HG03521 (cell line): ENCODE measurements around the gene SPANXB1.
"Not testable (repeated sequence)": the region's sequence is repeated elsewhere in the genome, so short reads cannot be mapped to it uniquely, and the experiment has no call there.

Experiments used
- ATAC-seq: cut with Tn5 transposase; IDR thresholded peaks from one replicate; pipeline ENCODE4 v1.9.1; 2021; ENCODE audit warnings: mild to moderate bottlenecking, moderate library complexity; ENCODE audit not compliant: unreplicated experiment

The SPANXB1 gene

GRCh38 chrX:141002568-141002967 is at the start of gene SPANXB1:
Gene SPANXB1 (plus strand): TSS chrX:141002594. CDS start chrX:141002694, 100 bp downstream.
- not testable (repeated sequence) for ATAC-seq

GRCh38 chrX:140967036-140967435 is 35.4 kb upstream of the SPANXB1 start:
- ATAC-seq: no peak

GRCh38 chrX:140971099-140971795 is 31.1 kb upstream of the SPANXB1 start:
- ATAC-seq: no peak

GRCh38 chrX:140975472-140975871 is 26.9 kb upstream of the SPANXB1 start:
- ATAC-seq: no peak

DNA sequence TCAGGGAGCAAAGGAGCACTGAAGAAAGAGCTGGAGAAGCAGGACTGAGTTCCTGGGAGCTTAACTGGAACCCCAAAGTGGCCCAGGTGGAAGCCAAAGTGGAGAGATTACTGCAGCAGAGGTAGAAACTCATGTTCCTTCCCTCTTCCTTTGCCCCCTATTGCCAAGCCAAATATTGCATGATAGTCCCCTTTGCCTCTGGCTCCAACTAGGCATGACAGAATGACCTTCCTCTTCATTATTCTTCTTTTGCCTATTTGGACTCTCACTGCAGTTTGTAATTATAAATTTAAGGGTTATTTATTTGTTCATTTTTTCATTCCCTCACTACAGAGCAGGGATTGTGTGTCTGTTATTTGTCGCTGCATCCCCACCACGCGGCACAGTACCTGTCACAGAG is 22.1 kb upstream of the SPANXB1 start:
- no peak for ATAC-seq

DNA sequence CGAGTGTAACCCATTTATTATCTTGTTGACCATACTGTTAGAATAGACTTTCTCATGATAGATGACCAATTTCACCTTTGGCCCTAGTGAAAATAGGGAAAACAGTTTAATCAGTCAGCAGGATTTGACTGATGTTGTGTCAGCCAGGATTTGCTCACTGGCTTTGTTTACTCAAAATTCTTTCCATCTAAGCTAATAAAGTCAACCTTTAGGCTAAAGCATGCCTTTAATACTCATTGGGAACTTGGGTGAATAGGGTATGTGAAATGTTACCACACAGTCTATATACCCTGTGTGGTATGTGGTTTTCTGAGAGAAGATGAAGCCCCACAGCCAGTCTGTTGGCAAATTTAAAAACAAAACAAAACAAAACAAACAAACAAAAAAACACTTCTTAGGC is 18.7 kb upstream of the SPANXB1 start:
- no peak for ATAC-seq

DNA sequence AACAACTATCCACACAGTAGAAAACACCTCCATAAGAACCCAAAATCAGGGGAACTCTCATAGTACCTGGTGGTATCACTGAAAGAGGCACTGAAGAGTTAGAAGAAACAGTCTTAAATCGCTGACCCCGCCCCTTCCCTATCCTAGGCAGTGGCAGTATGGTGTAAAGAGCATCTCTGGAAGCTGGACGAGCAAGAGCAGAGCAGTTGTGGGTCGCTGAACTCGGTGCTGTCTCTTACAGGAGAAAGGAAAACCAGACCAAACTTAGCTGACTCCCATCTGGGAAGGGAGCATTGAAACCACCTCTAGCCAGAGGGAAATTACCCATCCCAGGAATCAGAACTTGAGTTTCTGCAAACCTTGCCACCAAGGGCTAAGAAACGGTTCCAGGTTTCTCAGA is 2.8 kb downstream of the SPANXB1 start:
- not testable (repeated sequence) for ATAC-seq

GRCh38 chrX:141044246-141044645 is 41.9 kb downstream of the SPANXB1 start:
- not testable (repeated sequence) for ATAC-seq

- ATAC-seq: not testable (repeated sequence)
Measured at GRCh38 chrX:141049878-141050277, 47.5 kb downstream of the SPANXB1 start.

- ATAC-seq: not testable (repeated sequence)
Measured at GRCh38 chrX:141052098-141052497, 49.7 kb downstream of the SPANXB1 start.
